HepG2 (cell line): ENCODE data around the gene CCR8. TPM values are rescaled to one million over a fixed set of nuclear protein-coding genes. Genes with fewer than 3 reads are reported as not detected.

Experiments used
- polyA plus RNA-seq, 8 experiments: library from polyadenylated mRNA; depleted of rRNA in 3 of 8; stranded (reverse) in 7 of 8; unstranded in 1 of 8; fragments of >200 nt; fragmentation: Illumina TruSeq in 4 of 8; extraction: Trizol in 4 of 8; gene quantifications; 2 replicates each; pipeline versions ENCODE4 v1.2.1 to v1.2.3, GENCODE V29; 2011 to 2016; ENCODE audit warnings: low read depth in 4 of 8, missing spikeins in 1 of 8, mixed read lengths in 1 of 8; ENCODE audit not compliant: insufficient read depth in 1 of 8
- total RNA-seq, 5 experiments: library from RNA; depleted of rRNA; stranded (reverse); fragments of >200 nt; fragmentation: Illumina TruSeq; extraction: Trizol; gene quantifications; 2 replicates each; pipeline ENCODE4 v1.2.3, GENCODE V29; 2016; ENCODE audit warnings: low read depth in 1 of 5

CCR8 gene
- total and polyA plus RNA-seq, 2 of the 13 experiments (the other 11 are each of a cell fraction or from before 2014, with no cell fraction given), result not detected

Other genes with a start within 250 kb of the CCR8 start
- 27.0 and 36.4 TPM in 2 replicates for gene GORASP1, start 222.1 kb upstream of the CCR8 start, total RNA-seq (2016; rRNA removed; fragmentation: Illumina TruSeq; extraction: Trizol)
- 39.8 and 41.6 TPM in 2 replicates for gene GORASP1, start 222.1 kb upstream of the CCR8 start, polyA plus RNA-seq (2011; rRNA removed)
- 0.31 and 0.39 TPM in 2 replicates for gene TTC21A, start 222.0 kb upstream of the CCR8 start, total RNA-seq (2016; rRNA removed; fragmentation: Illumina TruSeq; extraction: Trizol)
- 1.5 and 1.6 TPM in 2 replicates for gene TTC21A, start 222.0 kb upstream of the CCR8 start, polyA plus RNA-seq (2011; rRNA removed)
- 9.3 and 10.8 TPM in 2 replicates for gene CSRNP1, start 176.1 kb upstream of the CCR8 start, total RNA-seq (2016; rRNA removed; fragmentation: Illumina TruSeq; extraction: Trizol)
- gene CSRNP1, start 176.1 kb upstream of the CCR8 start, polyA plus RNA-seq (2011; rRNA removed), result 11.3 and 13.1 TPM in 2 replicates
- not detected in 2 replicates for gene XIRP1, start 137.1 kb upstream of the CCR8 start, total RNA-seq (2016; rRNA removed; fragmentation: Illumina TruSeq; extraction: Trizol)
- gene XIRP1, start 137.1 kb upstream of the CCR8 start, polyA plus RNA-seq (2011; rRNA removed), result not detected in 2 replicates
- gene CX3CR1, start 49.7 kb upstream of the CCR8 start, total RNA-seq (2016; rRNA removed; fragmentation: Illumina TruSeq; extraction: Trizol), result not detected in 2 replicates
- not detected in 2 replicates for gene CX3CR1, start 49.7 kb upstream of the CCR8 start, polyA plus RNA-seq (2011; rRNA removed)
- 32.5 and 33.7 TPM in 2 replicates for gene SLC25A38, start 53.7 kb downstream of the CCR8 start, total RNA-seq (2016; rRNA removed; fragmentation: Illumina TruSeq; extraction: Trizol)
- gene SLC25A38, start 53.7 kb downstream of the CCR8 start, polyA plus RNA-seq (2011; rRNA removed), result 32.3 and 35.4 TPM in 2 replicates
- 1,683 and 1,960 TPM in 2 replicates for gene RPSA, start 77.0 kb downstream of the CCR8 start, total RNA-seq (2016; rRNA removed; fragmentation: Illumina TruSeq; extraction: Trizol)
- 2,662 and 3,226 TPM in 2 replicates for gene RPSA, start 77.0 kb downstream of the CCR8 start, polyA plus RNA-seq (2011; rRNA removed)
- gene MOBP, start 138.0 kb downstream of the CCR8 start, total RNA-seq (2016; rRNA removed; fragmentation: Illumina TruSeq; extraction: Trizol), result not detected in 2 replicates
- not detected in 2 replicates for gene MOBP, start 138.0 kb downstream of the CCR8 start, polyA plus RNA-seq (2011; rRNA removed)